ENCODE measurements around the gene NME7. TPM values are rescaled to one million over a fixed set of nuclear protein-coding genes. Genes with fewer than 3 reads are reported as not detected.

The NME7 gene
- total and polyA plus RNA-seq, 2 experiments from 2014 or later = 39.1 to 48.5 TPM

DNA sequence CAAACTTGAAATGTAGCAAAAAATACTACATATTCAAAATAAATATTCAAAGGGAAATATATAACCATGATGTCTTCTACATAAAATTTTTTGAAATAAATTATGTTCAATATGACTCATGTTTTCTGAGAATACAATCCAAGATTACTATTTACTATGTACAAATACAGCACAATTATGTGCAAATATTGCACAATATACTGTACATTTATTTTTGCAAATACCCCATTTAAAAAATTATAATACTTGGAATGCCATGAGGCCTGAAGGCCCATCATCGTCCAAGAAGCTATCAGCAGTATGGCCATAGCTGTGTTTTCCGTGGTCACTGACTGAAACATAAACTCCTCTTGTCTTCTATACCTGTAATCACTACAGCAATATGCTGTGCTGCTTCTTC is 47.4 kb upstream of the NME7 start:
- Histone ChIP-seq H3K9me2 (ENCODE audit: insufficient read depth) (no peaks in the 10 kb centered on the region), H3K27ac (ENCODE audit: low read depth) (no peak overlapping the region), H3F3A (replicated peaks; ENCODE audit: low read depth) (no peaks in the 10 kb centered on the region), H4K20me1 (replicated peaks; ENCODE audit: insufficient read depth) (0 out of 2 replicates have a peak, but pooled peaks cover 3% of the 10 kb centered on the region), H3K4me1 (ENCODE audit: insufficient read depth) (no peaks in the 10 kb centered on the region), H2AFZ (no peak overlapping the region), H3K4me2 (no peak overlapping the region), H3K4me3 (no peak overlapping the region), H3K36me3 (ENCODE audit: insufficient read depth) (no peaks in the 10 kb centered on the region), H3K79me2 (replicated peaks; ENCODE audit: insufficient read depth) (no peaks in the 10 kb centered on the region), H3K27me3 (ENCODE audit: insufficient read depth) (no peaks in the 10 kb centered on the region)
- no peak for TF ChIP-seq CREB1 (CRISPR knock-in tag; IDR thresholded peaks at IDR 0.05; ENCODE audit: low read depth)
- TF ChIP-seq, protein P1, sequence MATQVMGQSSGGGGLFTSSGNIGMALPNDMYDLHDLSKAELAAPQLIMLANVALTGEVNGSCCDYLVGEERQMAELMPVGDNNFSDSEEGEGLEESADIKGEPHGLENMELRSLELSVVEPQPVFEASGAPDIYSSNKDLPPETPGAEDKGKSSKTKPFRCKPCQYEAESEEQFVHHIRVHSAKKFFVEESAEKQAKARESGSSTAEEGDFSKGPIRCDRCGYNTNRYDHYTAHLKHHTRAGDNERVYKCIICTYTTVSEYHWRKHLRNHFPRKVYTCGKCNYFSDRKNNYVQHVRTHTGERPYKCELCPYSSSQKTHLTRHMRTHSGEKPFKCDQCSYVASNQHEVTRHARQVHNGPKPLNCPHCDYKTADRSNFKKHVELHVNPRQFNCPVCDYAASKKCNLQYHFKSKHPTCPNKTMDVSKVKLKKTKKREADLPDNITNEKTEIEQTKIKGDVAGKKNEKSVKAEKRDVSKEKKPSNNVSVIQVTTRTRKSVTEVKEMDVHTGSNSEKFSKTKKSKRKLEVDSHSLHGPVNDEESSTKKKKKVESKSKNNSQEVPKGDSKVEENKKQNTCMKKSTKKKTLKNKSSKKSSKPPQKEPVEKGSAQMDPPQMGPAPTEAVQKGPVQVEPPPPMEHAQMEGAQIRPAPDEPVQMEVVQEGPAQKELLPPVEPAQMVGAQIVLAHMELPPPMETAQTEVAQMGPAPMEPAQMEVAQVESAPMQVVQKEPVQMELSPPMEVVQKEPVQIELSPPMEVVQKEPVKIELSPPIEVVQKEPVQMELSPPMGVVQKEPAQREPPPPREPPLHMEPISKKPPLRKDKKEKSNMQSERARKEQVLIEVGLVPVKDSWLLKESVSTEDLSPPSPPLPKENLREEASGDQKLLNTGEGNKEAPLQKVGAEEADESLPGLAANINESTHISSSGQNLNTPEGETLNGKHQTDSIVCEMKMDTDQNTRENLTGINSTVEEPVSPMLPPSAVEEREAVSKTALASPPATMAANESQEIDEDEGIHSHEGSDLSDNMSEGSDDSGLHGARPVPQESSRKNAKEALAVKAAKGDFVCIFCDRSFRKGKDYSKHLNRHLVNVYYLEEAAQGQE (IDR thresholded peaks at IDR 0.05; ENCODE audit: unreplicated experiment) = no peak
- no peak for TF ChIP-seq NANOG (IDR thresholded peaks at IDR 0.05; ENCODE audit: borderline replicate concordance)
- TF ChIP-seq, protein P2, sequence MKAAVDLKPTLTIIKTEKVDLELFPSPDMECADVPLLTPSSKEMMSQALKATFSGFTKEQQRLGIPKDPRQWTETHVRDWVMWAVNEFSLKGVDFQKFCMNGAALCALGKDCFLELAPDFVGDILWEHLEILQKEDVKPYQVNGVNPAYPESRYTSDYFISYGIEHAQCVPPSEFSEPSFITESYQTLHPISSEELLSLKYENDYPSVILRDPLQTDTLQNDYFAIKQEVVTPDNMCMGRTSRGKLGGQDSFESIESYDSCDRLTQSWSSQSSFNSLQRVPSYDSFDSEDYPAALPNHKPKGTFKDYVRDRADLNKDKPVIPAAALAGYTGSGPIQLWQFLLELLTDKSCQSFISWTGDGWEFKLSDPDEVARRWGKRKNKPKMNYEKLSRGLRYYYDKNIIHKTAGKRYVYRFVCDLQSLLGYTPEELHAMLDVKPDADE (IDR thresholded peaks at IDR 0.05) = no peak
- TF ChIP-seq EZH2phosphoT487 (IDR thresholded peaks at IDR 0.05; ENCODE audit: unreplicated experiment) = no peak
- no peak for TF ChIP-seq ZNF331 (CRISPR knock-in tag; IDR thresholded peaks at IDR 0.05; ENCODE audit: low read depth)
- TF ChIP-seq, protein P3, sequence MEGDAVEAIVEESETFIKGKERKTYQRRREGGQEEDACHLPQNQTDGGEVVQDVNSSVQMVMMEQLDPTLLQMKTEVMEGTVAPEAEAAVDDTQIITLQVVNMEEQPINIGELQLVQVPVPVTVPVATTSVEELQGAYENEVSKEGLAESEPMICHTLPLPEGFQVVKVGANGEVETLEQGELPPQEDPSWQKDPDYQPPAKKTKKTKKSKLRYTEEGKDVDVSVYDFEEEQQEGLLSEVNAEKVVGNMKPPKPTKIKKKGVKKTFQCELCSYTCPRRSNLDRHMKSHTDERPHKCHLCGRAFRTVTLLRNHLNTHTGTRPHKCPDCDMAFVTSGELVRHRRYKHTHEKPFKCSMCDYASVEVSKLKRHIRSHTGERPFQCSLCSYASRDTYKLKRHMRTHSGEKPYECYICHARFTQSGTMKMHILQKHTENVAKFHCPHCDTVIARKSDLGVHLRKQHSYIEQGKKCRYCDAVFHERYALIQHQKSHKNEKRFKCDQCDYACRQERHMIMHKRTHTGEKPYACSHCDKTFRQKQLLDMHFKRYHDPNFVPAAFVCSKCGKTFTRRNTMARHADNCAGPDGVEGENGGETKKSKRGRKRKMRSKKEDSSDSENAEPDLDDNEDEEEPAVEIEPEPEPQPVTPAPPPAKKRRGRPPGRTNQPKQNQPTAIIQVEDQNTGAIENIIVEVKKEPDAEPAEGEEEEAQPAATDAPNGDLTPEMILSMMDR (conservative IDR thresholded peaks at IDR 0.05; ENCODE audit: low read depth in 2 of 2) = no peak
- no peak for TF ChIP-seq STAT1 (IDR thresholded peaks at IDR 0.05; ENCODE audit: unreplicated experiment)
- TF ChIP-seq JUNB (IDR thresholded peaks at IDR 0.05; ENCODE audit: unreplicated experiment) = no peak
- no peak for TF ChIP-seq POLR2AphosphoS5 (IDR thresholded peaks at IDR 0.05; ENCODE audit: low read depth)
- TF ChIP-seq, protein P4, sequence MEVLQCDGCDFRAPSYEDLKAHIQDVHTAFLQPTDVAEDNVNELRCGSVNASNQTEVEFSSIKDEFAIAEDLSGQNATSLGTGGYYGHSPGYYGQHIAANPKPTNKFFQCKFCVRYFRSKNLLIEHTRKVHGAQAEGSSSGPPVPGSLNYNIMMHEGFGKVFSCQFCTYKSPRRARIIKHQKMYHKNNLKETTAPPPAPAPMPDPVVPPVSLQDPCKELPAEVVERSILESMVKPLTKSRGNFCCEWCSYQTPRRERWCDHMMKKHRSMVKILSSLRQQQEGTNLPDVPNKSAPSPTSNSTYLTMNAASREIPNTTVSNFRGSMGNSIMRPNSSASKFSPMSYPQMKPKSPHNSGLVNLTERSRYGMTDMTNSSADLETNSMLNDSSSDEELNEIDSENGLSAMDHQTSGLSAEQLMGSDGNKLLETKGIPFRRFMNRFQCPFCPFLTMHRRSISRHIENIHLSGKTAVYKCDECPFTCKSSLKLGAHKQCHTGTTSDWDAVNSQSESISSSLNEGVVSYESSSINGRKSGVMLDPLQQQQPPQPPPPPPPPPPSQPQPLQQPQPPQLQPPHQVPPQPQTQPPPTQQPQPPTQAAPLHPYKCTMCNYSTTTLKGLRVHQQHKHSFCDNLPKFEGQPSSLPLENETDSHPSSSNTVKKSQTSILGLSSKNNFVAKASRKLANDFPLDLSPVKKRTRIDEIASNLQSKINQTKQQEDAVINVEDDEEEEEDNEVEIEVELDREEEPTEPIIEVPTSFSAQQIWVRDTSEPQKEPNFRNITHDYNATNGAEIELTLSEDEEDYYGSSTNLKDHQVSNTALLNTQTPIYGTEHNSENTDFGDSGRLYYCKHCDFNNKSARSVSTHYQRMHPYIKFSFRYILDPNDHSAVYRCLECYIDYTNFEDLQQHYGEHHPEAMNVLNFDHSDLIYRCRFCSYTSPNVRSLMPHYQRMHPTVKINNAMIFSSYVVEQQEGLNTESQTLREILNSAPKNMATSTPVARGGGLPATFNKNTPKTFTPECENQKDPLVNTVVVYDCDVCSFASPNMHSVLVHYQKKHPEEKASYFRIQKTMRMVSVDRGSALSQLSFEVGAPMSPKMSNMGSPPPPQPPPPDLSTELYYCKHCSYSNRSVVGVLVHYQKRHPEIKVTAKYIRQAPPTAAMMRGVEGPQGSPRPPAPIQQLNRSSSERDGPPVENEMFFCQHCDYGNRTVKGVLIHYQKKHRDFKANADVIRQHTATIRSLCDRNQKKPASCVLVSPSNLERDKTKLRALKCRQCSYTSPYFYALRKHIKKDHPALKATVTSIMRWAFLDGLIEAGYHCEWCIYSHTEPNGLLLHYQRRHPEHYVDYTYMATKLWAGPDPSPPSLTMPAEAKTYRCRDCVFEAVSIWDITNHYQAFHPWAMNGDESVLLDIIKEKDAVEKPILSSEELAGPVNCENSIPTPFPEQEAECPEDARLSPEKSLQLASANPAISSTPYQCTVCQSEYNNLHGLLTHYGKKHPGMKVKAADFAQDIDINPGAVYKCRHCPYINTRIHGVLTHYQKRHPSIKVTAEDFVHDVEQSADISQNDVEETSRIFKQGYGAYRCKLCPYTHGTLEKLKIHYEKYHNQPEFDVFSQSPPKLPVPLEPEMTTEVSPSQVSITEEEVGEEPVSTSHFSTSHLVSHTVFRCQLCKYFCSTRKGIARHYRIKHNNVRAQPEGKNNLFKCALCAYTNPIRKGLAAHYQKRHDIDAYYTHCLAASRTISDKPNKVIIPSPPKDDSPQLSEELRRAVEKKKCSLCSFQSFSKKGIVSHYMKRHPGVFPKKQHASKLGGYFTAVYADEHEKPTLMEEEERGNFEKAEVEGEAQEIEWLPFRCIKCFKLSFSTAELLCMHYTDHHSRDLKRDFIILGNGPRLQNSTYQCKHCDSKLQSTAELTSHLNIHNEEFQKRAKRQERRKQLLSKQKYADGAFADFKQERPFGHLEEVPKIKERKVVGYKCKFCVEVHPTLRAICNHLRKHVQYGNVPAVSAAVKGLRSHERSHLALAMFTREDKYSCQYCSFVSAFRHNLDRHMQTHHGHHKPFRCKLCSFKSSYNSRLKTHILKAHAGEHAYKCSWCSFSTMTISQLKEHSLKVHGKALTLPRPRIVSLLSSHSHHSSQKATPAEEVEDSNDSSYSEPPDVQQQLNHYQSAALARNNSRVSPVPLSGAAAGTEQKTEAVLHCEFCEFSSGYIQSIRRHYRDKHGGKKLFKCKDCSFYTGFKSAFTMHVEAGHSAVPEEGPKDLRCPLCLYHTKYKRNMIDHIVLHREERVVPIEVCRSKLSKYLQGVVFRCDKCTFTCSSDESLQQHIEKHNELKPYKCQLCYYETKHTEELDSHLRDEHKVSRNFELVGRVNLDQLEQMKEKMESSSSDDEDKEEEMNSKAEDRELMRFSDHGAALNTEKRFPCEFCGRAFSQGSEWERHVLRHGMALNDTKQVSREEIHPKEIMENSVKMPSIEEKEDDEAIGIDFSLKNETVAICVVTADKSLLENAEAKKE (CRISPR knock-in tag; IDR thresholded peaks at IDR 0.05) = no peak
- TF ChIP-seq EZH2 (IDR thresholded peaks at IDR 0.05; ENCODE audit: low read depth, unreplicated experiment) = no peak
- TF ChIP-seq ZNF114 (CRISPR knock-in tag; IDR thresholded peaks at IDR 0.05) = no peak
- no peak for ATAC-seq
- no peak for DNase-seq (ENCODE audit: low spot score)
- Mint-ChIP-seq H3K27ac (no peak overlapping the region), H3K27me3 (ENCODE audit: insufficient read depth, low read depth, poor library complexity) (peaks cover 2% of the 10 kb centered on the region), H3K4me1 (no peaks in the 10 kb centered on the region), H3K9me3 (peaks cover 5% of the 10 kb centered on the region; the same call in 1 of the 3 replicates), H3K36me3 (ENCODE audit: low read depth) (0 out of 3 replicates have a peak, but pooled peaks cover 4% of the 10 kb centered on the region), H3K4me3 (no peak overlapping the region)
